NK-92 (cell line): Measurements from ENCODE around the gene DDX28.
"Not testable (repeated sequence)": the region's sequence is repeated elsewhere in the genome, so short reads cannot be mapped to it uniquely, and the experiment has no call there.

Source experiments
- DNase-seq: peaks from one replicate; lab custom pipeline; 2025; ENCODE audit not compliant: unreplicated experiment; lab: John Stamatoyannopoulos, UW

The DDX28 gene

GRCh38 chr16:68040506-68041288, 17.7 kb upstream of the DDX28 start:
- DNase-seq: peak; percentile 24

- no peak for DNase-seq
These were observed 15.0 kb upstream of the DDX28 start for GRCh38 chr16:68037841-68038597.

GRCh38 chr16:68035227-68035626, 12.2 kb upstream of the DDX28 start:
- no peak for DNase-seq

GRCh38 chr16:68033101-68033500, 10.1 kb upstream of the DDX28 start:
- no peak for DNase-seq

- no peak for DNase-seq
These were observed 8.9 kb upstream of the DDX28 start for GRCh38 chr16:68031951-68032350.

- not testable (repeated sequence) for DNase-seq
These were observed 7.1 kb upstream of the DDX28 start for GRCh38 chr16:68030108-68030507.

GRCh38 chr16:68028996-68029395, 6.0 kb upstream of the DDX28 start:
- DNase-seq: no peak

- no peak for DNase-seq
These were observed 729 bp downstream of the DDX28 start for GRCh38 chr16:68022278-68022727.

GRCh38 chr16:68021490-68021889, 1.5 kb downstream of the DDX28 start:
- DNase-seq: no peak

- DNase-seq: no peak
These were observed 3.8 kb downstream of the DDX28 start for GRCh38 chr16:68019167-68019680.

- DNase-seq: no peak
These were observed 7.4 kb downstream of the DDX28 start, which contains the start of gene DPEP2NB for GRCh38 chr16:68015681-68016080. DPEP2NB (minus strand) TSS chr16:68015911; CDS start chr16:68015770, 141 bp downstream.

GRCh38 chr16:68013440-68013839, 9.6 kb downstream of the DDX28 start:
- DNase-seq: no peak

GRCh38 chr16:68009872-68010271, 13.2 kb downstream of the DDX28 start:
- DNase-seq: not testable (repeated sequence)

GRCh38 chr16:68009157-68009735, 13.8 kb downstream of the DDX28 start:
- DNase-seq: no peak

- no peak for DNase-seq
These were observed 17.2 kb downstream of the DDX28 start for GRCh38 chr16:68005786-68006286.

GRCh38 chr16:68005211-68005610, 17.8 kb downstream of the DDX28 start:
- no peak for DNase-seq

GRCh38 chr16:68003031-68003430, 20.0 kb downstream of the DDX28 start:
- DNase-seq: no peak

- DNase-seq: no peak
These were observed 22.6 kb downstream of the DDX28 start for GRCh38 chr16:68000450-68000849.

GRCh38 chr16:67999985-68000384, 23.0 kb downstream of the DDX28 start:
- DNase-seq: no peak

- not testable (repeated sequence) for DNase-seq
These were observed 24.0 kb downstream of the DDX28 start, which contains the start of gene DPEP2 for GRCh38 chr16:67998779-67999688. DPEP2 (minus strand) TSS chr16:67999484; CDS start chr16:67993212, 6,272 bp downstream.
